Measurements from ENCODE around the gene SIGLEC5. TPM values are rescaled to one million over a fixed set of nuclear protein-coding genes. Genes with fewer than 3 reads are reported as not detected.

SIGLEC5 gene
- total and polyA plus RNA-seq, 2 experiments from 2014 or later = not detected

GRCh38 chr19:51607920-51608562, 22.2 kb downstream of the SIGLEC5 start:
- Mint-ChIP-seq H3K27ac (no peak overlapping the region), H3K36me3 (ENCODE audit: low read depth) (peaks cover 19% of the 10 kb centered on the region), H3K27me3 (ENCODE audit: insufficient read depth, low read depth, poor library complexity) (peaks cover 8% of the 10 kb centered on the region), H3K4me3 (no peak overlapping the region), H3K4me1 (no peaks in the 10 kb centered on the region), H3K9me3 (peaks cover 83% of the 10 kb centered on the region)
- H3K9me2 ChIP-seq (ENCODE audit: insufficient read depth) = no peaks in the 10 kb centered on the region
- TF ChIP-seq ETS1 (IDR thresholded peaks at IDR 0.05) (no peak), REST (IDR thresholded peaks at IDR 0.05; ENCODE audit: unreplicated experiment) (peak; percentile 98), NANOG (IDR thresholded peaks at IDR 0.05; ENCODE audit: borderline replicate concordance) (no peak), CTCF (conservative IDR thresholded peaks at IDR 0.05; ENCODE audit: low read depth in 2 of 2) (peak; percentile 88 to 96), ZNF331 (CRISPR knock-in tag; IDR thresholded peaks at IDR 0.05; ENCODE audit: low read depth) (no peak), ZNF114 (CRISPR knock-in tag; IDR thresholded peaks at IDR 0.05) (no peak)
- H3K4me3 ChIP-seq = no peak overlapping the region
- H3F3A ChIP-seq (replicated peaks; ENCODE audit: low read depth) = no peaks in the 10 kb centered on the region
- no peak overlapping the region for H3K27ac ChIP-seq (ENCODE audit: low read depth)
- no peak overlapping the region for H3K4me2 ChIP-seq
- DNase-seq (ENCODE audit: low spot score) = peak; percentile 94
- no peaks in the 10 kb centered on the region for H4K20me1 ChIP-seq (replicated peaks; ENCODE audit: insufficient read depth)
- no peaks in the 10 kb centered on the region for H3K36me3 ChIP-seq (ENCODE audit: insufficient read depth)
- no peaks in the 10 kb centered on the region for H3K4me1 ChIP-seq (ENCODE audit: insufficient read depth)
- H2AFZ ChIP-seq = no peak overlapping the region
- H3K27me3 ChIP-seq (ENCODE audit: insufficient read depth) = peaks cover 6% of the 10 kb centered on the region; the same call in 1 of the 2 replicates
- H3K79me2 ChIP-seq (replicated peaks; ENCODE audit: insufficient read depth) = no peaks in the 10 kb centered on the region
- ATAC-seq = peak; percentile 94

GRCh38 chr19:51607077-51607476, 23.1 kb downstream of the SIGLEC5 start:
- Histone ChIP-seq H2AFZ (no peak overlapping the region), H4K20me1 (replicated peaks; ENCODE audit: insufficient read depth) (no peaks in the 10 kb centered on the region), H3K27me3 (ENCODE audit: insufficient read depth) (peaks cover 10% of the 10 kb centered on the region; the same call in 1 of the 2 replicates), H3K79me2 (replicated peaks; ENCODE audit: insufficient read depth) (no peaks in the 10 kb centered on the region), H3K4me3 (no peak overlapping the region), H3K36me3 (ENCODE audit: insufficient read depth) (no peaks in the 10 kb centered on the region), H3K4me1 (ENCODE audit: insufficient read depth) (no peaks in the 10 kb centered on the region), H3K9me2 (ENCODE audit: insufficient read depth) (no peaks in the 10 kb centered on the region), H3F3A (replicated peaks; ENCODE audit: low read depth) (no peaks in the 10 kb centered on the region), H3K4me2 (no peak overlapping the region), H3K27ac (ENCODE audit: low read depth) (no peak overlapping the region)
- Mint-ChIP-seq H3K4me1 (no peaks in the 10 kb centered on the region), H3K36me3 (ENCODE audit: low read depth) (peaks cover 20% of the 10 kb centered on the region), H3K9me3 (peaks cover 83% of the 10 kb centered on the region), H3K4me3 (no peak overlapping the region), H3K27ac (no peak overlapping the region), H3K27me3 (ENCODE audit: insufficient read depth, low read depth, poor library complexity) (peaks cover 11% of the 10 kb centered on the region)
- ATAC-seq (no peak), DNase-seq (ENCODE audit: low spot score) (no peak)
- TF ChIP-seq REST (IDR thresholded peaks at IDR 0.05; ENCODE audit: unreplicated experiment) (no peak), NANOG (IDR thresholded peaks at IDR 0.05; ENCODE audit: borderline replicate concordance) (no peak), ZNF114 (CRISPR knock-in tag; IDR thresholded peaks at IDR 0.05) (no peak), POLR2AphosphoS5 (IDR thresholded peaks at IDR 0.05; ENCODE audit: low read depth) (no peak), CREB1 (CRISPR knock-in tag; IDR thresholded peaks at IDR 0.05; ENCODE audit: low read depth) (no peak), CTCF (conservative IDR thresholded peaks at IDR 0.05; ENCODE audit: low read depth in 2 of 2) (no peak), EZH2 (IDR thresholded peaks at IDR 0.05; ENCODE audit: low read depth, unreplicated experiment) (no peak), EZH2phosphoT487 (IDR thresholded peaks at IDR 0.05; ENCODE audit: unreplicated experiment) (no peak)
